ENCODE data around the gene LZTR1.

LZTR1 gene

GRCh38 chr22:20963201-20964052, 18.7 kb upstream of the LZTR1 start:
- Histone ChIP-seq H3K14ac (ENCODE audit: low read length in 2 of 2) (no peak overlapping the region), H3K23ac (ENCODE audit: low read length in 2 of 2) (peak overlapping the region in 1 of 2 experiments; percentile 19), H4K91ac (ENCODE audit: low read length) (no peak overlapping the region), H3K9me3 (ENCODE audit: control insufficient read depth, low read length) (no peaks in the 10 kb centered on the region), H3K4me2 (ENCODE audit: low read length, poor library complexity, severe bottlenecking) (no peak overlapping the region), H4K8ac (ENCODE audit: low read length) (peak overlapping the region; percentile 9), H3K27ac (ENCODE audit: low read length, poor library complexity, severe bottlenecking) (no peak overlapping the region), H3K27me3 (ENCODE audit: control insufficient read depth in 1 of 2, insufficient read depth in 1 of 2, low read length in 2 of 2) (peaks cover 33 to 47% of the 10 kb centered on the region in 2 experiments), H2BK15ac (ENCODE audit: low read depth, poor library complexity, severe bottlenecking) (no peak overlapping the region), H2BK5ac (ENCODE audit: low read depth, low read length, poor library complexity, severe bottlenecking) (no peak overlapping the region), H2AFZ (ENCODE audit: low read depth, low read length) (no peak overlapping the region), H3K4ac (ENCODE audit: low read depth in 1 of 2, low read length in 2 of 2) (no peak overlapping the region), H3K4me3 (ENCODE audit: insufficient read depth in 1 of 2, low read depth in 1 of 2, low read length in 2 of 2) (no peak overlapping the region), H3K9ac (ENCODE audit: low read length) (no peak overlapping the region), H3K36me3 (ENCODE audit: control insufficient read depth in 1 of 2, insufficient read depth in 2 of 2, low read depth in 1 of 2, low read length in 2 of 2) (no peaks in the 10 kb centered on the region), H3K18ac (ENCODE audit: low read depth in 1 of 2, low read length in 2 of 2) (no peak overlapping the region), H2BK120ac (ENCODE audit: low read depth, low read length) (no peak overlapping the region), H3K79me1 (replicated peaks; ENCODE audit: low read length, poor library complexity, severe bottlenecking) (no peaks in the 10 kb centered on the region), H3K4me1 (ENCODE audit: control insufficient read depth, insufficient read depth, low read depth, low read length) (peaks cover 8% of the 10 kb centered on the region), H2BK12ac (ENCODE audit: low read length in 2 of 2) (no peak overlapping the region), H2AK5ac (ENCODE audit: low read length, severe bottlenecking) (no peak overlapping the region)
- WGBS: 79% methylated on average over 7 of the region's 7 CpGs
- DNase-seq: no peak

DNA sequence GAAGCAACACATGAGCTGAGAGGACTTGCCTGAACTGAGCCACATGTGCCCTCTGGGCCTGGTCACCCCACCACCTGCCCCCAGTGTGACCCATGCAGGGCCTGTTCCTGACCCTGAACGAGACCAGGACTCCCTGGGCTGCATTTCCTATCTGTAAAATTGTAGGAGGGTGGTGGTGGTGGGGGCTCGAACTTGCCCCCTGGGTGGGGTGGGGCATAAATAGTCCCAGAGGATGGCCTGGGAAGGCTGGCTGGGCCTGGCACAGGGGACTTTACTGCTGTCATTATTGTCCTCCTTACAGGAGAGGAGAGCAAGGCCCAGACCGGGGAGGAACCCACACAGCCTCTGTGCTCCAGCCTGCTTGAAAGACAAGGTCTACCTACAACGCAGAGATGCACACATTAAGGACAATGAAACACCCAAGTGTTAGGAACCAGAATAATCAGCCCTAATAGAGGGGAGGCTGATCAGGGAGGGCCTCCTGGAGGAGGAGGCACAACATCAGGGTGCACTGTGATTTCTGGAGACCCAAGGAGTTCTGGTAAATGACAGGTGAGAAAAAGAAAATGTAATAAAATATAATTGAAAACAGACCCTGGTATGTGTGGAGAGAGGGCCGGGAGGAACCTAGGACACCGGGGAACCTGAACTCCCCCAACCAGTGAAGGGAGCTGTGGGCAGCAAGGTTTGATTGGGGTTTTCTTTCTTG, 17.9 kb upstream of the LZTR1 start:
- Histone ChIP-seq H3K23ac (ENCODE audit: low read length in 2 of 2) (peak overlapping the region in 1 of 2 experiments; percentile 19), H3K14ac (ENCODE audit: low read length in 2 of 2) (no peak overlapping the region), H3K27me3 (ENCODE audit: control insufficient read depth in 1 of 2, insufficient read depth in 1 of 2, low read length in 2 of 2) (peaks cover 33 to 47% of the 10 kb centered on the region in 2 experiments), H4K91ac (ENCODE audit: low read length) (no peak overlapping the region), H3K27ac (ENCODE audit: low read length, poor library complexity, severe bottlenecking) (no peak overlapping the region), H3K36me3 (ENCODE audit: control insufficient read depth in 1 of 2, insufficient read depth in 2 of 2, low read depth in 1 of 2, low read length in 2 of 2) (no peaks in the 10 kb centered on the region), H3K9ac (ENCODE audit: low read length) (no peak overlapping the region), H2BK120ac (ENCODE audit: low read depth, low read length) (no peak overlapping the region), H3K4me3 (ENCODE audit: insufficient read depth in 1 of 2, low read depth in 1 of 2, low read length in 2 of 2) (peak overlapping the region in 1 of 2 experiments; percentile 53), H3K9me3 (ENCODE audit: control insufficient read depth, low read length) (no peaks in the 10 kb centered on the region), H3K79me1 (replicated peaks; ENCODE audit: low read length, poor library complexity, severe bottlenecking) (no peaks in the 10 kb centered on the region), H2BK15ac (ENCODE audit: low read depth, poor library complexity, severe bottlenecking) (no peak overlapping the region), H2BK5ac (ENCODE audit: low read depth, low read length, poor library complexity, severe bottlenecking) (no peak overlapping the region), H2AK5ac (ENCODE audit: low read length, severe bottlenecking) (no peak overlapping the region), H3K18ac (ENCODE audit: low read depth in 1 of 2, low read length in 2 of 2) (no peak overlapping the region), H2BK12ac (ENCODE audit: low read length in 2 of 2) (no peak overlapping the region), H2AFZ (ENCODE audit: low read depth, low read length) (no peak overlapping the region), H3K4me1 (ENCODE audit: control insufficient read depth, insufficient read depth, low read depth, low read length) (peaks cover 8% of the 10 kb centered on the region), H3K4me2 (ENCODE audit: low read length, poor library complexity, severe bottlenecking) (peak overlapping the region; percentile 85), H4K8ac (ENCODE audit: low read length) (peak overlapping the region; percentile 9), H3K4ac (ENCODE audit: low read depth in 1 of 2, low read length in 2 of 2) (no peak overlapping the region)
- 84% methylated on average over 4 of the region's 6 CpGs for WGBS
- no peak for DNase-seq

DNA sequence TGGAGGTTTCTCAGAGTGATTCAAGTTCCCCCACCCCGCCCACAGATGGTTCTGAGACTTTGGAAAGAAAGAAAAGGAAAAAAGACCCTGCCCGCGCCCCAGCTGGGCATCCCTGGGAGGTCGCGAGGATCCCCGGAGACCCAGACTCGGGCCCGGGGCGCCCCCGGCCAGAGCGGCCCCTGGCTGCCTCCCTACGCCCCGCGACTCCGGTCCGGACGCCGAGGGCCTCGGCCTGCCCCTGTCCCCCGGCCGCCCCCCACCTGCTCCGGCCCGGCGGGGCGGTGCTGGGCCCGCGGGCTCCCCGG, 17.3 kb upstream of the LZTR1 start:
- Histone ChIP-seq H3K9ac (ENCODE audit: low read length) (no peak overlapping the region), H3K27ac (ENCODE audit: low read length, poor library complexity, severe bottlenecking) (no peak overlapping the region), H3K4me2 (ENCODE audit: low read length, poor library complexity, severe bottlenecking) (peak overlapping the region; percentile 85), H2AK5ac (ENCODE audit: low read length, severe bottlenecking) (no peak overlapping the region), H3K4me1 (ENCODE audit: control insufficient read depth, insufficient read depth, low read depth, low read length) (peaks cover 8% of the 10 kb centered on the region), H3K9me3 (ENCODE audit: control insufficient read depth, low read length) (no peaks in the 10 kb centered on the region), H2BK120ac (ENCODE audit: low read depth, low read length) (no peak overlapping the region), H2BK12ac (ENCODE audit: low read length in 2 of 2) (no peak overlapping the region), H3K23ac (ENCODE audit: low read length in 2 of 2) (no peak overlapping the region), H3K36me3 (ENCODE audit: control insufficient read depth in 1 of 2, insufficient read depth in 2 of 2, low read depth in 1 of 2, low read length in 2 of 2) (no peaks in the 10 kb centered on the region), H3K79me1 (replicated peaks; ENCODE audit: low read length, poor library complexity, severe bottlenecking) (no peaks in the 10 kb centered on the region), H4K91ac (ENCODE audit: low read length) (no peak overlapping the region), H3K27me3 (ENCODE audit: control insufficient read depth in 1 of 2, insufficient read depth in 1 of 2, low read length in 2 of 2) (peaks cover 33 to 47% of the 10 kb centered on the region in 2 experiments), H3K4me3 (ENCODE audit: insufficient read depth in 1 of 2, low read depth in 1 of 2, low read length in 2 of 2) (peak overlapping the region in 1 of 2 experiments; percentile 53), H2AFZ (ENCODE audit: low read depth, low read length) (no peak overlapping the region), H2BK5ac (ENCODE audit: low read depth, low read length, poor library complexity, severe bottlenecking) (no peak overlapping the region), H3K4ac (ENCODE audit: low read depth in 1 of 2, low read length in 2 of 2) (no peak overlapping the region), H2BK15ac (ENCODE audit: low read depth, poor library complexity, severe bottlenecking) (no peak overlapping the region), H3K14ac (ENCODE audit: low read length in 2 of 2) (no peak overlapping the region), H3K18ac (ENCODE audit: low read depth in 1 of 2, low read length in 2 of 2) (no peak overlapping the region), H4K8ac (ENCODE audit: low read length) (no peak overlapping the region)
- DNase-seq: no peak
- WGBS: 12% methylated on average over 22 of the region's 28 CpGs

- H2BK120ac ChIP-seq (ENCODE audit: low read depth, low read length): no peak overlapping the region
- no peak overlapping the region for H2AFZ ChIP-seq (ENCODE audit: low read depth, low read length)
- 13% methylated on average over 47 of the region's 65 CpGs for WGBS
- H3K79me1 ChIP-seq (replicated peaks; ENCODE audit: low read length, poor library complexity, severe bottlenecking): no peaks in the 10 kb centered on the region
- no peak overlapping the region for H3K27ac ChIP-seq (ENCODE audit: low read length, poor library complexity, severe bottlenecking)
- peaks cover 33 to 47% of the 10 kb centered on the region in 2 experiments for H3K27me3 ChIP-seq (ENCODE audit: control insufficient read depth in 1 of 2, insufficient read depth in 1 of 2, low read length in 2 of 2)
- H3K4me3 ChIP-seq (ENCODE audit: insufficient read depth in 1 of 2, low read depth in 1 of 2, low read length in 2 of 2): peak overlapping the region; percentile 47 to 48
- no peak overlapping the region for H2BK15ac ChIP-seq (ENCODE audit: low read depth, poor library complexity, severe bottlenecking)
- H4K91ac ChIP-seq (ENCODE audit: low read length): no peak overlapping the region
- H3K4me1 ChIP-seq (ENCODE audit: control insufficient read depth, insufficient read depth, low read depth, low read length): peaks cover 8% of the 10 kb centered on the region
- H3K4ac ChIP-seq (ENCODE audit: low read depth in 1 of 2, low read length in 2 of 2): no peak overlapping the region
- H4K8ac ChIP-seq (ENCODE audit: low read length): no peak overlapping the region
- no peak overlapping the region for H3K9ac ChIP-seq (ENCODE audit: low read length)
- H2AK5ac ChIP-seq (ENCODE audit: low read length, severe bottlenecking): no peak overlapping the region
- H3K23ac ChIP-seq (ENCODE audit: low read length in 2 of 2): no peak overlapping the region
- H3K36me3 ChIP-seq (ENCODE audit: control insufficient read depth in 1 of 2, insufficient read depth in 2 of 2, low read depth in 1 of 2, low read length in 2 of 2): no peaks in the 10 kb centered on the region
- no peak overlapping the region for H3K14ac ChIP-seq (ENCODE audit: low read length in 2 of 2)
- no peak overlapping the region for H2BK12ac ChIP-seq (ENCODE audit: low read length in 2 of 2)
- H3K4me2 ChIP-seq (ENCODE audit: low read length, poor library complexity, severe bottlenecking): peak overlapping the region; percentile 58
- H3K18ac ChIP-seq (ENCODE audit: low read depth in 1 of 2, low read length in 2 of 2): no peak overlapping the region
- no peak for DNase-seq
- H2BK5ac ChIP-seq (ENCODE audit: low read depth, low read length, poor library complexity, severe bottlenecking): no peak overlapping the region
- no peaks in the 10 kb centered on the region for H3K9me3 ChIP-seq (ENCODE audit: control insufficient read depth, low read length)
These were observed 16.8 kb upstream of the LZTR1 start for GRCh38 chr22:20965104-20965887.
